ENCODE data around the gene KRT38. TPM values are rescaled to one million over a fixed set of nuclear protein-coding genes. Genes with fewer than 3 reads are reported as not detected.

The KRT38 gene
- total and polyA plus RNA-seq, 4 donors: not detected

DNA sequence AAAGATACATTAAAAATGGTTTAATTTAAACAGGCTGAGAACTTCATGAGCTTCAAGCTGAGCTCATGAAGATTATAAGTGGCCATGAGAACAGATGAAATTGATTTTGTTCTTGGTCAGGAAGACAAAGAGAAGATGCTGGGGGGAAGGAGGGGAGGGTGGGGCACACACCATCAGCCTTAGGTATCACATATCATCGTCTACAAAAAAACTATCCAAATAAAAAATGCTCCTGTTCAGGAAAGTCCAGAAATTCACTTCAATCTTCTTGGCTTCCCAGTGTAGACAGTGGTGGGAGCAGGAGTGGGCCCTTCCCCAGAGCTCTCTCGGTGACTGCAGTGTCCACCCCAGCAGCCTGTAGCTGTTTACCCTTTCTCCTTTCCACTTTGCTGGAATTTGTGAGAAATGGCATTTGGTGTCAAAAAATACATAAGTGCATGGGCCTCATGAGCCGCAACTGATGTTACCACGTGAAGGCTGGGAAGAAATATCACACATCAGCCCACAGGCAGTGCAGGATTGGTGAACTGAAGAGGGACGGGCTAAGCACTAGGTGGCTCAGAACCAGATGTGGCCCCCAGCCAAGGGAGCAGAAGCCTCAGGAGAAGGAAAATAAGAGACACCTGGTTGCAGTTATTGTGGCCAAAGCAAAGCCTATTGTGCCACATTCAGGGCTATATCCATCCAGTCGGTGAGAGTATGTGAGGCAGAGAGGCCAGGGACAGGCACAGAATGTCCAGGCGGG is 22.5 kb downstream of the KRT38 start:
- Histone ChIP-seq H3K27ac (ENCODE audit: low read depth in 1 of 2, low read length in 2 of 2) (no peak overlapping the region), H3K9me3 (ENCODE audit: control insufficient read depth in 4 of 4, low read length in 3 of 4) (no peaks in the 10 kb centered on the region), H3K27me3 (ENCODE audit: control insufficient read depth in 4 of 4, insufficient read depth in 4 of 4, low read length in 3 of 4) (no peaks in the 10 kb centered on the region), H3K9ac (ENCODE audit: low read depth in 1 of 2, low read length in 2 of 2) (no peak overlapping the region), H3K4me3 (ENCODE audit: low read depth in 1 of 3, low read length in 3 of 3) (no peak overlapping the region), H3K36me3 (ENCODE audit: control insufficient read depth in 4 of 4, insufficient read depth in 3 of 4, low read depth in 1 of 4, low read length in 3 of 4) (no peaks in the 10 kb centered on the region), H3K4me1 (ENCODE audit: control insufficient read depth in 4 of 4, insufficient read depth in 4 of 4, low read length in 3 of 4) (peaks cover 0 to 17% (median 10%) of the 10 kb centered on the region in 4 donors)
- WGBS: 94% methylated on average over 7 of the region's 7 CpGs
- DNase-seq (ENCODE audit: low spot score): no peak
- TF ChIP-seq REST (IDR thresholded peaks at IDR 0.05): no peak
- no peak for TF ChIP-seq JUND (IDR thresholded peaks at IDR 0.05)
- TF ChIP-seq ATF3 (IDR thresholded peaks at IDR 0.05): no peak
- no peak for TF ChIP-seq SP1 (IDR thresholded peaks at IDR 0.05)
- no peak for TF ChIP-seq FOXA2 (IDR thresholded peaks at IDR 0.05)
- TF ChIP-seq RAD21 (IDR thresholded peaks at IDR 0.05): no peak
- no peak for TF ChIP-seq GABPA (IDR thresholded peaks at IDR 0.05 in 1 of 2, conservative IDR thresholded peaks at IDR 0.05 in 1 of 2)
- TF ChIP-seq RXRA (IDR thresholded peaks at IDR 0.05): no peak
- TF ChIP-seq FOXA1 (IDR thresholded peaks at IDR 0.05): no peak
- TF ChIP-seq, protein P1, sequence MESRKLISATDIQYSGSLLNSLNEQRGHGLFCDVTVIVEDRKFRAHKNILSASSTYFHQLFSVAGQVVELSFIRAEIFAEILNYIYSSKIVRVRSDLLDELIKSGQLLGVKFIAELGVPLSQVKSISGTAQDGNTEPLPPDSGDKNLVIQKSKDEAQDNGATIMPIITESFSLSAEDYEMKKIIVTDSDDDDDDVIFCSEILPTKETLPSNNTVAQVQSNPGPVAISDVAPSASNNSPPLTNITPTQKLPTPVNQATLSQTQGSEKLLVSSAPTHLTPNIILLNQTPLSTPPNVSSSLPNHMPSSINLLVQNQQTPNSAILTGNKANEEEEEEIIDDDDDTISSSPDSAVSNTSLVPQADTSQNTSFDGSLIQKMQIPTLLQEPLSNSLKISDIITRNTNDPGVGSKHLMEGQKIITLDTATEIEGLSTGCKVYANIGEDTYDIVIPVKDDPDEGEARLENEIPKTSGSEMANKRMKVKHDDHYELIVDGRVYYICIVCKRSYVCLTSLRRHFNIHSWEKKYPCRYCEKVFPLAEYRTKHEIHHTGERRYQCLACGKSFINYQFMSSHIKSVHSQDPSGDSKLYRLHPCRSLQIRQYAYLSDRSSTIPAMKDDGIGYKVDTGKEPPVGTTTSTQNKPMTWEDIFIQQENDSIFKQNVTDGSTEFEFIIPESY (IDR thresholded peaks at IDR 0.05): no peak
- no peak for TF ChIP-seq YY1 (IDR thresholded peaks at IDR 0.05)

- Histone ChIP-seq H3K4me1 (ENCODE audit: control insufficient read depth in 4 of 4, insufficient read depth in 4 of 4, low read length in 3 of 4) (peaks cover 0 to 17% (median 10%) of the 10 kb centered on the region in 4 donors), H3K4me3 (ENCODE audit: low read depth in 1 of 3, low read length in 3 of 3) (no peak overlapping the region), H3K36me3 (ENCODE audit: control insufficient read depth in 4 of 4, insufficient read depth in 3 of 4, low read depth in 1 of 4, low read length in 3 of 4) (no peaks in the 10 kb centered on the region), H3K9ac (ENCODE audit: low read depth in 1 of 2, low read length in 2 of 2) (no peak overlapping the region), H3K9me3 (ENCODE audit: control insufficient read depth in 4 of 4, low read length in 3 of 4) (no peaks in the 10 kb centered on the region), H3K27me3 (ENCODE audit: control insufficient read depth in 4 of 4, insufficient read depth in 4 of 4, low read length in 3 of 4) (no peaks in the 10 kb centered on the region), H3K27ac (ENCODE audit: low read depth in 1 of 2, low read length in 2 of 2) (no peak overlapping the region)
- WGBS: 70% methylated on average over 4 of the region's 4 CpGs
- no peak for TF ChIP-seq RXRA (IDR thresholded peaks at IDR 0.05)
- DNase-seq (ENCODE audit: low spot score): no peak
Observed at GRCh38 chr17:41417576-41418015, 23.2 kb downstream of the KRT38 start.

DNA sequence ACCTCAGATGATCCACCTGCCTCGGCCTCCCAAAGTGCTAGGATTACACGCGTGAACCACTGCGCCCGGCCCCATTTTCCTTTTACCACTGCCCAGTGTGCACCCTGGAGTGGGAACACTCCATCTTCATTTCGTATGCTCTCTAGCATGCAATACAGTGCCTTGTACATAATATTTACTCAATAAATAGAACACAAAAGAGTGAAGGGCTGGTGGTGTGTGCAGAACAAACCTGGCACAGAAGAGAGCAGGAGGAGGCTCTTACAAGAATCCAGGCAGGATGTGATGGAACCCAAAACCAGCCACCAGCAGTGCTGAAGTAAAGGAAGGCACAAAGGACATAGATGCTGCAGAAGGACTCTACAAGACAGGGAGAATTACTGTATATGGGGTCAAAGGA is 23.7 kb downstream of the KRT38 start:
- H3K27me3 ChIP-seq (ENCODE audit: control insufficient read depth in 4 of 4, insufficient read depth in 4 of 4, low read length in 3 of 4): no peaks in the 10 kb centered on the region
- no peak overlapping the region for H3K4me3 ChIP-seq (ENCODE audit: low read depth in 1 of 3, low read length in 3 of 3)
- TF ChIP-seq TAF1 (conservative IDR thresholded peaks at IDR 0.05) (no peak), ATF3 (IDR thresholded peaks at IDR 0.05) (no peak), CTCF (IDR thresholded peaks at IDR 0.05; ENCODE audit: low read depth, low read length, missing input control) (no peak), FOXA2 (IDR thresholded peaks at IDR 0.05) (no peak), RXRA (IDR thresholded peaks at IDR 0.05) (no peak), FOXA1 (IDR thresholded peaks at IDR 0.05) (no peak), GABPA (IDR thresholded peaks at IDR 0.05 in 1 of 2, conservative IDR thresholded peaks at IDR 0.05 in 1 of 2) (no peak), RAD21 (IDR thresholded peaks at IDR 0.05) (no peak)
- TF ChIP-seq, protein P1 (IDR thresholded peaks at IDR 0.05): no peak
- no peak overlapping the region for H3K27ac ChIP-seq (ENCODE audit: low read depth in 1 of 2, low read length in 2 of 2)
- no peaks in the 10 kb centered on the region for H3K9me3 ChIP-seq (ENCODE audit: control insufficient read depth in 4 of 4, low read length in 3 of 4)
- no peaks in the 10 kb centered on the region for H3K36me3 ChIP-seq (ENCODE audit: control insufficient read depth in 4 of 4, insufficient read depth in 3 of 4, low read depth in 1 of 4, low read length in 3 of 4)
- DNase-seq (ENCODE audit: low spot score): no peak
- no peak overlapping the region for H3K9ac ChIP-seq (ENCODE audit: low read depth in 1 of 2, low read length in 2 of 2)
- WGBS: 94% methylated on average over 6 of the region's 6 CpGs
- H3K4me1 ChIP-seq (ENCODE audit: control insufficient read depth in 4 of 4, insufficient read depth in 4 of 4, low read length in 3 of 4): peaks cover 0 to 17% (median 10%) of the 10 kb centered on the region in 4 donors
